Stimulated activated CD8-positive, alpha-beta memory T cell treated with anti-CD3 and anti-CD28 coated beads, Interleukin-15, amount 100 ng/mL, for 1 hour (primary cell): ENCODE data around the gene PTCRA.

ENCODE experiments used
- DNase-seq: peaks from one replicate; pipeline ENCODE4 v3.0.0-alpha.2; 2020; ENCODE audit warnings: low read depth

Gene PTCRA

DNA sequence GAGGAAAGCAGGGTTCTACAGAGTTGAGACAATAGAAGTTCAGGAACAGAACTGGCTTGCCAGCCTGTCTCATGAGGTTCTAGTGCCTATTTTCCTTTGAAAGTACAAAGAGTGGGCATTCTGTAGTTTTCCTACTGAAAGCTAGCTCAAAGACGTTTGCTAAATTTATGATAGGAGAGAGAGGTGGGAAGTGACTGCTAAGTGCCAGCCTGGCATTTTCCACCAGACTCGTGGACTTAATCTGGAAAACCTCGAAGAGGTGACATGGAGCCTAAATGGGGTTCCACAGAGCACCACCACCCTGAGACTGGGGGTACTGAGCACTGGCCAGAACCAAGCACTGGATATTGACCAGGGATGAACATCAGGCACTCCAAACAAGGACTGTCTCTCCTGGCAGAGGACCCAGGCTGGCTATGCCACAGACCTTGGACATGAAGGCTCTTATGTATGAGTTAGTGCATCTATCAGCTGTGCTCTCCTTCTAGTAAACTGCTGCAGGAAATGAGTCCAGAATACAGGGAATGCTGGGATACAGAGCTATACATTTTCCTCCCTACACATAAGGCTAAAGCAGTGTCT, 56.0 kb downstream of the PTCRA start:
- no peak for DNase-seq

GRCh38 chr6:42973926-42974325, 58.1 kb downstream of the PTCRA start:
- DNase-seq: no peak

DNA sequence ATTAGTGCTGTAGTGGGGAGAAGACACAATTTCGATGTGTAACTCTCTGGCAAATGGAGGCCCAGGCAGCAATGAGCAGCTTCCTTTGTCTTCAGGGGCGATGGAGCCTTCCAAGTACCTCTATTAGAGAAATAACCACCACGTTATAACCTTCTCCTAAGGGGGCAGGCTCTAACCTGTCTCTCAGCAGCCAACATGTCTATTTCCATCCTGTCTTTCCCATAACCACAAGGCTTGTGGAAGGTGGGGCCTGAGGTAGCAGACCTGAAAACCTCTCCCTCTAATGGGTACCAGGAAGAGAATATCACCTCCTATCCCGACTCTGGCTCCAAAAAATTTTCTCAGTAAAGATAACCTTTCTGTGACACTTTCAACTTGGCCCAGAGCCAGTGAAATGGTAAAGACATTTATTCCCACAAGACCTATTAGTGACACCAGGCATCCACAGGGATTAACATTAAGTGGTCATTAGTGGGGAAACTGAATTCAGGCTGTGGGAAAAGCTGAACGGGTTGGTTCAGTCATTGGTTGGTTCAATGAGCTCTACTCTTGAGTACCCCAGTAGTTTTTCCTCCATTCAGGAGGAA, 59.2 kb downstream of the PTCRA start:
- no peak for DNase-seq
